Ureter (tissue), 1 donor: ENCODE measurements around the gene NPAS2. TPM values are rescaled to one million over a fixed set of nuclear protein-coding genes. Genes with fewer than 3 reads are reported as not detected.

Experiments used
- DNase-seq: peaks from one replicate; pipeline ENCODE4 v3.0.0-alpha.2; 2020; ENCODE audit warnings: low spot score
- total RNA-seq: library from RNA; stranded (reverse); gene quantifications from one replicate; pipeline ENCODE4 v1.2.4, GENCODE V29; 2023
- donor health status: DM: yes; HTN: yes; CAD: no.

The NPAS2 gene
- total RNA-seq, 1 donor from 2014 or later = 102 TPM

DNA sequence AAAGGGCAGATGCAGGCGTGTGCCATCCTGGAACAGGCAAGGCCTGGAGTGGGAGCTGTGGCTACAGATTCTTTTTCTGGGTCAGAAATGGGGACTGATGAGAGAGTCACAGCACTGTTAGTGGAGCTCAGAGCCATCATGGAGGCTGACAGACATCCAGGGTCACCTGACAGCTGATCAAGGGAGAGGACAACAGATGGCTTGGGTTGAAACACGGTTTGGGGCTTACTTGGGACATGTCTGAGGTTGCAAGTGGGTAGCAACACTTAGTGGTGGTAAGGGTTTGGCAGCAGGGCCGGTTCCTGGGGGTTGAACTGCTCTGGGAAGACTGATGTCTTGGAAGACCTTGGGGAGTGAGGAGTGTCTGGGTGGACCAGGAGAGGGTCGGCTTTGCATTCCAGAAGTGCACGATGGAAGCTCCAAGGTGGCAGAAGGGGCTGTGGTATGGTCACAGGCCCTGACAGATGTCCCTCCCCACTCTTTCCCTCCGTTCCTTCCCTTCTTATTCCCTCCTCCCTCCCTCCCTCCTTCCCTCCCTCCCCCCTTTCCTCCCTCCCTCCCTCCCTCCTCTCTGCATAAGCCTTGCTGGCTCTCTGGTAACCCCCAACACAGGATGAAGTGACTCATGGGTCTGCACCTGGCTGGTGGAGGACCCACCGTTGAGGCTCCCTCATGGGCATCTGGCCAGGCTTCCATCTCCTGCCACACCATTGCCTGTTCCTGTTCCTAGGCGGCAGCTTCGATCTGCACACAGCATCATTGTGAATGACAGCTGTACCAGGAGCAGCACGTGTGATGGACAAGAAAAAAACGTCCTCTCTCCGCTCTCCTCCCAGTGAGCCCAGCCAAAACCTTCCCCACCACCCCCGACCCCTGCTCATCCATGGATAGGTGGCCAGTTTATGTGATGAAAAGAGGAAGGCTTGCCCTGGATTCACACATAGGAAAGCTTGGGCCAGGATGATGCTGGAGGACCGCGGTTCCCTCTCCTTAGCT lies 118.4 kb downstream of the NPAS2 start:
- DNase-seq = no peak

DNA sequence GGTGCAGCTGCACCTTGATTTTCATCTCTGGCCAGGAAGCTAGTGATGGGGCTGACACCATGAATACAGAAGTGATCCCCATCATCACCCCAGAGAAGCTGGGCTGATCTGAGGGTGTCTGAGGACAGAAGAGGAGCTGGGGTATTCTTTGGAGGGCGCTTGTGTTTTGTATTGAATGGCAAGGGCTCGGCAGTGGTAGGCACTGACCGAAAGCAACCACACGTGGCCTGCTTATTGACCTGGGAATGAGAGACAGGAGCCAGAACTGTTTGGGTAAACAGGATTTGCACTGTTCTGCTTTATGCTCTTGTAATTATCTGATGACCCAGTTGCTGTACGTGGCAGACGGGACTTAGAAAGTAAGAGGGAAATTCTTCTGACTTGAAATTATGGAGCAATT lies 119.5 kb downstream of the NPAS2 start:
- no peak for DNase-seq

- DNase-seq = peak; percentile 6
These were observed 120.3 kb downstream of the NPAS2 start for GRCh38 chr2:100940240-100940639.

- no peak for DNase-seq
These were observed 121.1 kb downstream of the NPAS2 start for GRCh38 chr2:100940766-100941645.

- DNase-seq = no peak
These were observed 121.8 kb downstream of the NPAS2 start for GRCh38 chr2:100941646-100942240.

- no peak for DNase-seq
These were observed 124.9 kb downstream of the NPAS2 start for GRCh38 chr2:100944617-100945432.

- DNase-seq = no peak
These were observed 125.4 kb downstream of the NPAS2 start for GRCh38 chr2:100945433-100945740.

DNA sequence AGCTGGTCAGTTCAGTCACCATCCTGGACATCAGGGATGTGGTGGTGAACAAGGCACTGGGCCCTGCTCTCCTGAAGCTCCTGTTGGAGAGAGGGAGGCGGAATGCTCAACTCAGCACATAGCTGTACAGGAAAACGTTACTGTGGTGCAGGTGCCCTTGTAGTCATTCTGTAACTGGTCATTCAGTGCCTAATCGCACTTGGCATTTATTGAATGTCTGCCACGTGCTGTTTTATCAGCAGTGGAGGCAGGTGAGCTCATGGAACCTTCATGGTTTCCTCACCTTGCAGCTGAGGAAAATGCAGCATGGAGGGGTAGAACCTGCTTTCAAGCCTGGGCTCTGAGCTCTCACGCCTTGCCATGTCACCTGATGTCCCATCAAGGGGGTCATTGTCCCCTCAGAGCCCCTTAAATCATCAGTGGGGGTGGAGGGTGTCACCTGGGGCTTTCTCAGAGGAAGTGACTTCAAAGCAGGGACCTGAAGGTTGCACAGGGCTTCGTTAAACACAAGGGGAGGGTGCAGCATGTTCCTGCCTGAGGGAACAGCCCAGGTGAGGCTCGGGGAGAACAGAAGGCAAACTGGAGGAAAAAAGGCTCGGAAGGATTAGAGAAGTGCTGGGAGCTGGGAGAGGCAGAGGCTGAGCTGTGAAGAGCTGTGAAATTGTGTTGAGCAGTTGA lies 126.1 kb downstream of the NPAS2 start:
- DNase-seq = no peak

DNA sequence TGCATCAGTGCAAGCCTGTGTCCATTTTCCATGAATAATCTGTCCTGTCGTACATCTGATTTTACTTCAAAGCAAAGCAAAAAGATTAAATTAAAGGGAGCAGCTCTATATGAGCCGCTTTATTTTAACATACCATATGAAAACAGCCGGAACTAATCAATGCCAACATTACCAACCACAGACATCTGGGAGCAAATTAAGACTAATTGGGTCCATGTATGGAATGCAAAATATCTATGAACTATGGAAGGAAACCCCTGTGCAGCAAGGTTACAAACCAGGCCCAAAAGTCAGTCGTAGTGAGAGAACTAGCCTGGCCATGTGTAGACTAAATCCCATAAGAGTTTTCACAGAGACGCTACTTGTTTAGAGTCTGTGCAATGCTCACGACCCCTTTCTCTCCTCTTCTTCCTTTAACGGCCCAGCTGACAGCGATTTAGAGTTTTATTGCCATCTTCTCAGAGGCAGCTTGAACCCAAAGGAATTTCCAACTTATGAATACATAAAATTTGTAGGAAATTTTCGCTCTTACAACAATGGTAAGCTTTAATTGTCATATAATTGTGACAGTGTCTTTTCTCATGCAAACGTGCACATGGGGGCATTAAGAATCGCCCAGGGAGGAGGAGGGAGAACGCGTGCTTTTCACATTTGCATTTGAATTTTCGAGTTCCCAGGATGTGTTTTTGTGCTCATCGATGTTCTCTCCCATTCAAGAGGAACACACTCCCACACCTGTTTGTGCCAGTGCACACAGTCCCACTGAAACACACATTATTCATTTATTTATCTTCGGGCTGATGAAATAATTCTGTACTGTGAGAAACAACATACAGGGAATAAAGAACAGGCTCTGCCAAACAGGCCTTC lies 129.2 kb downstream of the NPAS2 start:
- no peak for DNase-seq

DNA sequence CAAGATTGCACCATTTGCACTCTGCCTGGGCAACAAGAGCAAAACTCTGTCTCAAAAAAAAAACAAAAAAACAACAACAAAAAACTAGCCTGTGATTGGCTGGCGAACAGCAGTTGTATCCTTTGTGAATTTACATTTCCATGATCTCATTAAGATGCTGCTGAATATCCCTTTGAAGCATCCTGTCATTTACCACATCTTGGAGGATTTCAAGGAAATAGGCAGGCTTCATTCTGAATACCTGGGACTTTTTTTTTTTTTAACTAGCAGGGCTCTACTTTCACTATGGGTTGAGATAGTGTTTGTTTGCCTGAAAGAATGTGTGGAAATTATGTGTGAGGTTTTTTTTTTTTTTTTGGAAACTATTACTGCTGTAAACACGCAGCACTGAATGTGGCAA lies 132.6 kb downstream of the NPAS2 start:
- no peak for DNase-seq

- DNase-seq = no peak
These were observed 133.6 kb downstream of the NPAS2 start for GRCh38 chr2:100953406-100954043.

DNA sequence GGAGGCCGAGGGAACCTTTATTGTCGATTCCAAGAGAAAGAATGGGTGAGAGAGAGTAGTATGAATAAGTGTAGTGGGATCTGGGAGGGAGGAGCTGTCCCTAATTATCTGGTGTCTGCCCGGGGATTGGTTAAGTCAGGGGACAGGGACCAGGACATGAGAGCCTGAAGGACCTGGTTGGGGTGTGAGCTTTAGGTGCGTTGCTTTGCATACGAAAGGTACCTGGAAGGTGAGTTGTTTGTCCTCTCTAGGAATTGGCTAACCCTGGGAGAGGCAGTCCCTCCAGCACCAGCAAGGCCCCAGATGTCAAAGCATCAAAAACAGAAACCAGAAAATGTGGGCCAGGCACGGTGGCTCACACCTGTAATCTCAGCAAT lies 134.1 kb downstream of the NPAS2 start:
- DNase-seq = no peak

GRCh38 chr2:100955226-100955625 lies 135.3 kb downstream of the NPAS2 start:
- no peak for DNase-seq

GRCh38 chr2:100956081-100956480 lies 136.1 kb downstream of the NPAS2 start:
- DNase-seq = no peak

- DNase-seq = peak; percentile 65
These were observed 138.2 kb downstream of the NPAS2 start for GRCh38 chr2:100957996-100958653.

GRCh38 chr2:100959225-100959880 lies 139.4 kb downstream of the NPAS2 start:
- DNase-seq = no peak

- DNase-seq = no peak
These were observed 140.7 kb downstream of the NPAS2 start for GRCh38 chr2:100960688-100961087.

- DNase-seq = no peak
These were observed 142.6 kb downstream of the NPAS2 start for GRCh38 chr2:100962366-100963025.
